ENCODE data around the gene BMF.

- TF ChIP-seq POLR2A (IDR thresholded peaks at IDR 0.05) (no peak), EP300 (IDR thresholded peaks at IDR 0.05) (no peak), CTCF (IDR thresholded peaks at IDR 0.05) (no peak)
Measured at GRCh38 chr15:40042791-40043320, 65.8 kb downstream of the BMF start.

Data from sigmoid colon (tissue), 4 donors.